Thoracic aorta (tissue), 2 donors: ENCODE measurements around the gene TSGA10IP. TPM values are rescaled to one million over a fixed set of nuclear protein-coding genes. Genes with fewer than 3 reads are reported as not detected.
A peak's percentile ranks its signal among the peaks of the same experiment; 100 is the strongest.

Experiments used
- ATAC-seq: fragments of 150-250 bp; one replicate; pipeline ENCODE4 v1.8.0; 2017; ENCODE audit warnings: low read depth; ENCODE audit not compliant: insufficient number of reproducible peaks, low FRiP score
- DNase-seq: peaks from one replicate; pipeline ENCODE4 v3.0.0-alpha.2; 2020; ENCODE audit warnings: low spot score
- H3K27ac ChIP-seq, 2 donors: fragments of 200-600 bp; sonication (generic); 1 replicate in 1 of 2; 2 replicates in 1 of 2; pipeline ENCODE4 v1.5.1; 2016; ENCODE audit warnings: mild to moderate bottlenecking in 2 of 2, moderate library complexity in 2 of 2
- H3K27me3 ChIP-seq: fragments of 200-600 bp; sonication (generic); replicated peaks from 2 replicates; pipeline ENCODE4 v1.6.0; 2016; ENCODE audit warnings: mild to moderate bottlenecking; ENCODE audit not compliant: insufficient read depth
- H3K36me3 ChIP-seq: fragments of 200-600 bp; sonication (generic); one replicate; pipeline ENCODE4 v1.5.1; 2016
- H3K4me1 ChIP-seq, 2 donors: fragments of 200-600 bp; sonication (generic); 1 replicate in 1 of 2; 2 replicates in 1 of 2; pipeline versions ENCODE4 v1.5.1 to v1.6.0; 2016; ENCODE audit warnings: low read depth in 2 of 2, mild to moderate bottlenecking in 1 of 2; ENCODE audit not compliant: control insufficient read depth in 1 of 2
- H3K4me3 ChIP-seq: fragments of 200-600 bp; sonication (generic); 2 replicates; pipeline ENCODE4 v1.5.1; 2016; ENCODE audit warnings: mild to moderate bottlenecking
- H3K9me3 ChIP-seq: fragments of 200-600 bp; sonication (generic); 2 replicates; pipeline ENCODE4 v1.5.1; 2016
- total RNA-seq, 2 donors: library from RNA; depleted of rRNA; stranded (reverse); fragments of >200 nt; gene quantifications; one replicate each; pipeline versions ENCODE4 v1.1.0 to v1.2.3, GENCODE V29; 2016
- TF ChIP-seq, protein P1 (sequence below): fragments of 200-600 bp; sonication (generic); IDR thresholded peaks from one replicate; pipeline ENCODE4 v1.5.1; 2019; ENCODE audit warnings: antibody characterized with exemption

Gene TSGA10IP
- total RNA-seq, 2 donors from 2014 or later = not detected

GRCh38 chr11:65921033-65921555 is 24.2 kb upstream of the TSGA10IP start:
- no peak for ATAC-seq

GRCh38 chr11:65921876-65922275 is 23.4 kb upstream of the TSGA10IP start:
- DNase-seq (no peak), ATAC-seq (no peak)
- Histone ChIP-seq H3K27me3 (no peaks in the 10 kb centered on the region), H3K9me3 (no peaks in the 10 kb centered on the region), H3K4me3 (no peak overlapping the region), H3K4me1 (peaks cover 26 to 28% of the 10 kb centered on the region in 2 donors), H3K36me3 (peaks cover 3% of the 10 kb centered on the region), H3K27ac (no peak overlapping the region)
- TF ChIP-seq, protein P1, sequence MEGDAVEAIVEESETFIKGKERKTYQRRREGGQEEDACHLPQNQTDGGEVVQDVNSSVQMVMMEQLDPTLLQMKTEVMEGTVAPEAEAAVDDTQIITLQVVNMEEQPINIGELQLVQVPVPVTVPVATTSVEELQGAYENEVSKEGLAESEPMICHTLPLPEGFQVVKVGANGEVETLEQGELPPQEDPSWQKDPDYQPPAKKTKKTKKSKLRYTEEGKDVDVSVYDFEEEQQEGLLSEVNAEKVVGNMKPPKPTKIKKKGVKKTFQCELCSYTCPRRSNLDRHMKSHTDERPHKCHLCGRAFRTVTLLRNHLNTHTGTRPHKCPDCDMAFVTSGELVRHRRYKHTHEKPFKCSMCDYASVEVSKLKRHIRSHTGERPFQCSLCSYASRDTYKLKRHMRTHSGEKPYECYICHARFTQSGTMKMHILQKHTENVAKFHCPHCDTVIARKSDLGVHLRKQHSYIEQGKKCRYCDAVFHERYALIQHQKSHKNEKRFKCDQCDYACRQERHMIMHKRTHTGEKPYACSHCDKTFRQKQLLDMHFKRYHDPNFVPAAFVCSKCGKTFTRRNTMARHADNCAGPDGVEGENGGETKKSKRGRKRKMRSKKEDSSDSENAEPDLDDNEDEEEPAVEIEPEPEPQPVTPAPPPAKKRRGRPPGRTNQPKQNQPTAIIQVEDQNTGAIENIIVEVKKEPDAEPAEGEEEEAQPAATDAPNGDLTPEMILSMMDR = no peak

More at GRCh38 chr11:65921033-65921555, 24.2 kb upstream of the TSGA10IP start:
- TF ChIP-seq, protein P1 = no peak
- Histone ChIP-seq H3K4me1 (peaks cover 34 to 35% of the 10 kb centered on the region in 2 donors), H3K27me3 (no peaks in the 10 kb centered on the region), H3K27ac (peak overlapping the region in 1 of 2 donors; percentile 1), H3K36me3 (peaks cover 3% of the 10 kb centered on the region), H3K4me3 (peak overlapping the region; percentile 86), H3K9me3 (no peaks in the 10 kb centered on the region)
- no peak for DNase-seq

GRCh38 chr11:65922565-65922964 is 22.7 kb upstream of the TSGA10IP start:
- H3K9me3 ChIP-seq = no peaks in the 10 kb centered on the region
- H3K4me1 ChIP-seq = peaks cover 19 to 21% of the 10 kb centered on the region in 2 donors
- H3K4me3 ChIP-seq = no peak overlapping the region
- H3K27ac ChIP-seq = no peak overlapping the region
- H3K36me3 ChIP-seq = peaks cover 3% of the 10 kb centered on the region
- H3K27me3 ChIP-seq = no peaks in the 10 kb centered on the region
- DNase-seq (no peak), ATAC-seq (no peak)
- TF ChIP-seq, protein P1 = no peak

GRCh38 chr11:65925397-65925796 is 19.9 kb upstream of the TSGA10IP start:
- H3K27ac ChIP-seq = no peak overlapping the region
- H3K4me1 ChIP-seq = peaks cover 9 to 10% of the 10 kb centered on the region in 2 donors
- peaks cover 3% of the 10 kb centered on the region for H3K36me3 ChIP-seq
- no peaks in the 10 kb centered on the region for H3K27me3 ChIP-seq
- TF ChIP-seq, protein P1 = no peak
- ATAC-seq (no peak), DNase-seq (no peak)
- no peaks in the 10 kb centered on the region for H3K9me3 ChIP-seq
- H3K4me3 ChIP-seq = no peak overlapping the region

DNA sequence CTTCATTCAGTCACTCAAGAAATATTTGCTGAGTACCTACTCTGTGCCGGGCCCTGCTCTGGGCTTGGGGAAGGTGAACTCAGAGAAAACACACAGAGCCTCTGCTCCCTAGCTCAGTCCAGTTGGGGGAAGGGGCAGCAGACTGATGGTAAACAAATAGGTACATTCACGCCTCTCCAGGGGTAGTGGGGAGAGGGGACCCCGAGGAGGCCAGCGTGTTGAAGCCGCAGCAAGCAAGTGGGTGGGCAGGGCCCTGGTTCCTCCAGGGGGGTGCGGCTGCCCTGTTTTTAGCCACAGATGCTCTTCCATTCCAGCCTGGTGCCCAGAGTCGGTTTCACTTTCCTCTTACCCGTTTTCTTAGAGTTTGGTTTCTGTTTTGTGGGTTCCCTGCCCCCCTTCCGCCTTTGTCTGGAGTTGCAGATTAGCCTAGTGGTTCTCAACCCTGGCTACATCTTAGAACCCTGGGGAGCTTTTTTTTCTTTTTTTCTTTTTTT is 17.3 kb upstream of the TSGA10IP start:
- Histone ChIP-seq H3K27me3 (no peaks in the 10 kb centered on the region), H3K4me3 (peak overlapping the region; percentile 34), H3K36me3 (peaks cover 3% of the 10 kb centered on the region), H3K4me1 (no peaks in the 10 kb centered on the region), H3K27ac (no peak overlapping the region), H3K9me3 (no peaks in the 10 kb centered on the region)
- ATAC-seq (no peak), DNase-seq (no peak)
- TF ChIP-seq, protein P1 = no peak
